HuH-7 (cell line): Measurements from ENCODE around the gene COX7A1.
"Not testable (repeated sequence)": the region's sequence is repeated elsewhere in the genome, so short reads cannot be mapped to it uniquely, and the experiment has no call there.

Source experiments
- DNase-seq: peaks from one replicate; pipeline ENCODE4 v3.0.0; 2011; ENCODE audit warnings: low spot score

Gene COX7A1

GRCh38 chr19:36141039-36141927 lies 11.0 kb downstream of the COX7A1 start:
- DNase-seq = peak; percentile 94

GRCh38 chr19:36140304-36141038 lies 11.8 kb downstream of the COX7A1 start:
- peak; percentile 80 for DNase-seq

- peak; percentile 99 for DNase-seq
Measured at GRCh38 chr19:36139473-36140303, 12.6 kb downstream of the COX7A1 start, which contains the start of gene CAPNS1. Gene CAPNS1, plus strand, starts transcription at chr19:36140066. Its CDS starts 946 bp downstream, at chr19:36141012.

- DNase-seq = no peak
Measured at GRCh38 chr19:36139120-36139472, 13.2 kb downstream of the COX7A1 start.

GRCh38 chr19:36136964-36137686 lies 15.1 kb downstream of the COX7A1 start:
- DNase-seq = no peak

GRCh38 chr19:36134867-36135266 lies 17.4 kb downstream of the COX7A1 start:
- not testable (repeated sequence) for DNase-seq

GRCh38 chr19:36131221-36131620 lies 21.0 kb downstream of the COX7A1 start:
- DNase-seq = not testable (repeated sequence)

GRCh38 chr19:36128392-36128736 lies 23.9 kb downstream of the COX7A1 start:
- DNase-seq = peak; percentile 43

GRCh38 chr19:36125557-36125956 lies 26.7 kb downstream of the COX7A1 start:
- no peak for DNase-seq

GRCh38 chr19:36121486-36122124 lies 30.6 kb downstream of the COX7A1 start:
- DNase-seq = no peak

- DNase-seq = no peak
Measured at GRCh38 chr19:36120984-36121358, 31.3 kb downstream of the COX7A1 start.

- DNase-seq = peak; percentile 54
Measured at GRCh38 chr19:36120092-36120983, 31.9 kb downstream of the COX7A1 start.

- no peak for DNase-seq
Measured at GRCh38 chr19:36116344-36116637, 36.0 kb downstream of the COX7A1 start.

GRCh38 chr19:36115453-36116343 lies 36.5 kb downstream of the COX7A1 start, which contains the start of gene TBCB:
Gene TBCB, plus strand, starts transcription at chr19:36115468. Its CDS starts 93 bp downstream, at chr19:36115561.
- no peak for DNase-seq

GRCh38 chr19:36114721-36115452 lies 37.4 kb downstream of the COX7A1 start, which contains the start of gene POLR2I:
Gene POLR2I, minus strand, starts transcription at chr19:36114875. Its CDS starts 19 bp downstream, at chr19:36114856.
- DNase-seq = peak; percentile 100

GRCh38 chr19:36113894-36114720 lies 38.1 kb downstream of the COX7A1 start:
- no peak for DNase-seq

- no peak for DNase-seq
Measured at GRCh38 chr19:36113425-36113824, 38.8 kb downstream of the COX7A1 start.
